Neural cell (in vitro differentiated cells): ENCODE data around the gene GJB3. TPM values are rescaled to one million over a fixed set of nuclear protein-coding genes. Genes with fewer than 3 reads are reported as not detected.
"Not testable (repeated sequence)": the region's sequence is repeated elsewhere in the genome, so short reads cannot be mapped to it uniquely, and the experiment has no call there.

Experiments used
- H2AFZ ChIP-seq: fragments of 200-600, 300-800 bp; sonication (generic), shearing (Covaris generic); 2 replicates; pipeline ENCODE4 v1.6.0; 2014; ENCODE audit warnings: low read depth, mild to moderate bottlenecking, antibody characterized with exemption, low read length, moderate library complexity
- H3F3A ChIP-seq: fragments of 200-600 bp; shearing (Covaris generic); 2 replicates; pipeline ENCODE4 v1.6.1; 2016; ENCODE audit warnings: mild to moderate bottlenecking, moderate library complexity, mixed read lengths, antibody characterized with exemption, low read length; ENCODE audit not compliant: insufficient read depth, poor library complexity, severe bottlenecking
- H3K27ac ChIP-seq: fragments of 200-600, 300-800 bp; sonication (generic), shearing (Covaris generic); 2 replicates; pipeline ENCODE4 v1.5.1; 2014; ENCODE audit warnings: mild to moderate bottlenecking, low read length, moderate library complexity
- H3K27me3 ChIP-seq: fragments of 300-800, 200-600 bp; sonication (generic), shearing (Covaris generic); 2 replicates; pipeline ENCODE4 v1.6.0; 2014; ENCODE audit warnings: mild to moderate bottlenecking, low read depth, low read length, moderate library complexity; ENCODE audit not compliant: insufficient read depth
- H3K36me3 ChIP-seq: fragments of 300-800, 200-600 bp; sonication (generic), shearing (Covaris generic); 2 replicates; pipeline ENCODE4 v1.5.1; 2014; ENCODE audit warnings: mild to moderate bottlenecking, antibody characterized with exemption, low read length, moderate library complexity; ENCODE audit not compliant: insufficient read depth
- H3K4me2 ChIP-seq: fragments of 300-800, 200-600 bp; sonication (generic), shearing (Covaris generic); 2 replicates; pipeline ENCODE4 v1.6.0; 2014; ENCODE audit warnings: mild to moderate bottlenecking, low read length
- H3K4me3 ChIP-seq: fragments of 300-800, 200-600 bp; sonication (generic), shearing (Covaris generic); 2 replicates; pipeline ENCODE4 v1.5.1; 2014; ENCODE audit warnings: mild to moderate bottlenecking, low read length, moderate library complexity
- H3K79me2 ChIP-seq: fragments of 200-600 bp; shearing (Covaris generic); replicated peaks from 2 replicates; pipeline ENCODE4 v1.6.0; 2014; ENCODE audit warnings: mild to moderate bottlenecking, low read length, moderate library complexity; ENCODE audit not compliant: insufficient read depth
- H3K9ac ChIP-seq: fragments of 300-800, 200-600 bp; sonication (generic), shearing (Covaris generic); 2 replicates; pipeline ENCODE4 v1.6.1; 2016; ENCODE audit warnings: mild to moderate bottlenecking, low read length, mixed read lengths
- H3K9me2 ChIP-seq: fragments of 200-600 bp; shearing (Covaris generic); 2 replicates; pipeline ENCODE4 v1.6.1; 2016; ENCODE audit warnings: mild to moderate bottlenecking, low read length, mixed read lengths; ENCODE audit not compliant: insufficient read depth
- H3K9me3 ChIP-seq: fragments of 200-600, 300-800 bp; sonication (generic), shearing (Covaris generic); 2 replicates; pipeline ENCODE4 v1.6.1; 2016; ENCODE audit warnings: mild to moderate bottlenecking, mixed run types, low read length, moderate library complexity, mixed read lengths
- H4K20me1 ChIP-seq: fragments of 200-600 bp; shearing (Covaris generic); 2 replicates; pipeline ENCODE4 v1.6.1; 2016; ENCODE audit warnings: mild to moderate bottlenecking, mixed run types; ENCODE audit not compliant: insufficient read depth
- POLR2AphosphoS5 ChIP-seq: IDR thresholded peaks from 2 replicates; pipeline ENCODE4 v1.6.1; 2012
- polyA minus RNA-seq: library from RNA; depleted of rRNA, polyadenylated mRNA; stranded (reverse); fragments of >200 nt; gene quantifications from 2 replicates; pipeline ENCODE4 v1.2.3, GENCODE V29; 2014
- polyA plus RNA-seq: library from polyadenylated mRNA; depleted of rRNA; stranded (reverse); fragments of >200 nt; gene quantifications from 2 replicates; pipeline ENCODE4 v1.2.3, GENCODE V29; 2014
- TF ChIP-seq, protein P1 (sequence below): fragments of 450-650 bp; IDR thresholded peaks from 2 replicates; pipeline ENCODE4 v1.5.1; 2014; ENCODE audit warnings: antibody characterized with exemption, mild to moderate bottlenecking, moderate library complexity; ENCODE audit not compliant: poor library complexity, severe bottlenecking

GJB3 gene
- polyA plus RNA-seq (not detected in 2 replicates), polyA minus RNA-seq (not detected in 2 replicates)

DNA sequence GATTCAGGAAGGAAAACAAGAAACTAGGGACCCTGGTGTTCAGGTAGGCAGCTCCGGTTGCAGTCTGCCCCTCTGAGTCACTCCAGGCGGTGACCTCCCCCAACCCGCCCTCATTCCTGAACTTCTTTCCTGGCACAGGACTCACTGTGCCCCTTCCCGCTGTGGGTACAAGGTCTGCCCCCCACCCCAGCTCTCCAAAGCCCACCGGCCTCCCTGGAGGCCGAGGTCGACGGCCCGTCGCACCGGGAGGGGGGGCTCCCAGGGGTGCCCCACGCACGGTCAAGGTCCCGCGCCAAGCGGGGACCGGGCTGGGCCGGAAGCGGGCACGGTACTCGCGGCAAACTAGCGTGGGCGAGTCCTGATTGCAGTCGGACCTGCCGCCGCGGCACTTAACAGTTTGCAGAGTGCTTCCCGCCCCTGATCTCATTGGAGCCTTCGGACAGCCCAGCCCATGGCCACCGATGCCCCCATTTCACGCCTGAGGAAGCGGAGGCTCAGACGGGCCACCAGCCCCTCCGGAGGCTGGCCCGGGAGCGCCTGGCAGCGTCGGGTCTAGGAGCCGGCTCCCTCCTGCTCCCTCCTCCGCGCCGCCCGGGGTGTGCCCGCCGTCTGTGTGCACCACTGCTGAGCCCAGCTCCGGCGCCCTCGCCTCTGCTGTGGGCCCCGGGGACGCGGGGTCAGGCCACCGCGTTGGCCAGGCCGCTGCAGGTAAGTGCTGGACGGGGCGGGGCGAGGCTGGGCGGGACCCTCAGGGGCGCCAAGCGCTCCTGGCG, at the start of gene GJB3:
TSS of gene GJB3 (plus strand) at position 144 of the 773 bp plus-strand sequence. CDS start 3,549 bp downstream, outside the sequence.
- peaks cover 44% of the 10 kb centered on the region for H3K27me3 ChIP-seq
- no peak within 1 kb of the TSS for H3K27ac ChIP-seq
- TF ChIP-seq, protein P1, sequence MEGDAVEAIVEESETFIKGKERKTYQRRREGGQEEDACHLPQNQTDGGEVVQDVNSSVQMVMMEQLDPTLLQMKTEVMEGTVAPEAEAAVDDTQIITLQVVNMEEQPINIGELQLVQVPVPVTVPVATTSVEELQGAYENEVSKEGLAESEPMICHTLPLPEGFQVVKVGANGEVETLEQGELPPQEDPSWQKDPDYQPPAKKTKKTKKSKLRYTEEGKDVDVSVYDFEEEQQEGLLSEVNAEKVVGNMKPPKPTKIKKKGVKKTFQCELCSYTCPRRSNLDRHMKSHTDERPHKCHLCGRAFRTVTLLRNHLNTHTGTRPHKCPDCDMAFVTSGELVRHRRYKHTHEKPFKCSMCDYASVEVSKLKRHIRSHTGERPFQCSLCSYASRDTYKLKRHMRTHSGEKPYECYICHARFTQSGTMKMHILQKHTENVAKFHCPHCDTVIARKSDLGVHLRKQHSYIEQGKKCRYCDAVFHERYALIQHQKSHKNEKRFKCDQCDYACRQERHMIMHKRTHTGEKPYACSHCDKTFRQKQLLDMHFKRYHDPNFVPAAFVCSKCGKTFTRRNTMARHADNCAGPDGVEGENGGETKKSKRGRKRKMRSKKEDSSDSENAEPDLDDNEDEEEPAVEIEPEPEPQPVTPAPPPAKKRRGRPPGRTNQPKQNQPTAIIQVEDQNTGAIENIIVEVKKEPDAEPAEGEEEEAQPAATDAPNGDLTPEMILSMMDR: no peak
- no peak within 1 kb of the TSS for H3K4me2 ChIP-seq
- no peak within 1 kb of the TSS for H2AFZ ChIP-seq
- no peaks in the 10 kb centered on the region for H3K36me3 ChIP-seq
- no peaks in the 10 kb centered on the region for H4K20me1 ChIP-seq
- no peaks in the 10 kb centered on the region for H3K9me2 ChIP-seq
- H3F3A ChIP-seq: no peaks in the 10 kb centered on the region
- H3K79me2 ChIP-seq: no peaks in the 10 kb centered on the region
- H3K4me3 ChIP-seq: peak within 1 kb of the TSS; percentile 45
- no peak within 1 kb of the TSS for H3K9ac ChIP-seq
- H3K9me3 ChIP-seq: no peaks in the 10 kb centered on the region

DNA sequence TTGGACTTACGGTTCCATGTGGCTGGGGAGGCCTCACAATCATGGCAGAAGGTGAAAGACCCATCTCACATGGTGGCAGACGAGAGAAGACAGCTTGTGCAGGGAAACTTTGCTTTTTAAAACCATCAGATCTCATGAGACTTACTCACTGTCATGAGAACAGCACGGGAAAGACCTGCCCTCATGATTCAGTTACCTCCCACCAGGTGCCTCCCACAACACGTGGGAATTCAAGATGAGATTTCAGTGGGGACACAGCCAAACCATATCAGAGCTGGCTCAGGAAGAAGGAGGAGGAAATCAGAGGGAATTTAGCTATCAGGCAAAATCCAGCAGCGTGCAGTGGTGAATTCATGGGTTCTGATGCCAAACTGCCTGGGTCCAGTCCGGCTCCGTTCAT, 48.2 kb upstream of the GJB3 start:
- H3K27me3 ChIP-seq: not testable (repeated sequence)

DNA sequence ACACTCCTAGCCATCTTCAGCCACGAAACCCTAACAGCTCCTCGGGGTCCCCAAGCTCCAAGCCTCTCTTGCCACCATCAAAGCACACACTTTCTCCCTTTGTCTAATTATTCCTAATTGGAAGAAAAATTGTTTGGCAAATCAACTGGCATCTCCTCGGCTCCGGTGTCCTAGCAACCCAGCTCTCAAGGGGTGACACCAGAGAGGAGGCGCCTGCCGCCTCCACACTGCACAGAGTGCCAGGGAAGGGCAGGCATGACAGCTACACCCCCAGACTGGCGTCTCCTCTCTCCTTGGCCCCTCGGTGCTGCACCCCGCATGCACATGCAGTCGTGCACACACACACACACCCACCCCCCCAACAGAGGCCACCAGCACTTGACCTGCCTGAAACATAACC, 44.3 kb upstream of the GJB3 start:
- H3K27ac ChIP-seq: no peak overlapping the region
- no peak overlapping the region for H3K9ac ChIP-seq
- H3K27me3 ChIP-seq: no peaks in the 10 kb centered on the region
- TF ChIP-seq, protein P1: no peak
- no peak for TF ChIP-seq POLR2AphosphoS5
- H3K36me3 ChIP-seq: no peaks in the 10 kb centered on the region
- H4K20me1 ChIP-seq: no peaks in the 10 kb centered on the region
- H3F3A ChIP-seq: no peaks in the 10 kb centered on the region
- no peak overlapping the region for H3K4me2 ChIP-seq
- no peaks in the 10 kb centered on the region for H3K9me3 ChIP-seq
- H3K9me2 ChIP-seq: no peaks in the 10 kb centered on the region
- no peaks in the 10 kb centered on the region for H3K79me2 ChIP-seq
- no peak overlapping the region for H2AFZ ChIP-seq
- H3K4me3 ChIP-seq: no peak overlapping the region

More for the DNA sequence above, 48.2 kb upstream of the GJB3 start:
- H2AFZ ChIP-seq, H3K9me2 ChIP-seq, H4K20me1 ChIP-seq, H3K4me2 ChIP-seq, H3K36me3 ChIP-seq, H3K27ac ChIP-seq, H3F3A ChIP-seq, H3K9ac ChIP-seq, H3K79me2 ChIP-seq, H3K4me3 ChIP-seq, H3K9me3 ChIP-seq: not testable (repeated sequence)

DNA sequence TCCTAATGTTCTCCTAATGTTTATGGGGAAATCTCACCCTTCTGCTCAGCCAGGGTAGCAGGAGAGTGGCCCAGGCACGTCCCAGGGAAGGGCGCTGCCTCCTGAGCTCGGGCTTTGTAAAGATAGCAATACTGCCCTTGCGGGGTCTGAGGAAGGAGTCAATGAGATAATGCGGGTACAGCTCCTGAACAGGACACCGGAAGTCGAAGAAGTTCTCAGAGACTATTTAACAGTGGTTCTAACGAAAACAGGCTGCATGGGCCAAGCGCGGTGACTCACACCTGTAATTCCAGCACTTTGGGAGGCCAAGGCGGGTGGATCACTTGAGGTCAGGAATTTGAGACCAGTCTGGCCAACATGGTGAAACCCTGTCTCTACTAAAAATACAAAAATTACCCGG, 43.8 kb upstream of the GJB3 start:
- H2AFZ ChIP-seq, H4K20me1 ChIP-seq, H3K27me3 ChIP-seq, H3K9ac ChIP-seq, H3K4me3 ChIP-seq, H3K79me2 ChIP-seq, H3F3A ChIP-seq, H3K9me2 ChIP-seq, H3K27ac ChIP-seq, H3K4me2 ChIP-seq, H3K36me3 ChIP-seq, H3K9me3 ChIP-seq: not testable (repeated sequence)
